Keratinocyte (primary cell): ENCODE data around the gene MSTN. TPM values are rescaled to one million over a fixed set of nuclear protein-coding genes. Genes with fewer than 3 reads are reported as not detected.

Experiments
- DNase-seq: peaks from one replicate; pipeline ENCODE4 v3.0.0-alpha.2; 2011; ENCODE audit warnings: low read depth, missing footprints, low spot score
- FAIRE-seq: peaks from 2 replicates; lab custom pipeline; 2011; peaks lifted over from hg19 to GRCh38; lab: Jason Lieb, UNC
- H2AFZ ChIP-seq: 2 replicates; pipeline ENCODE4 v1.6.0; 2012; ENCODE audit warnings: low read length, control low read depth, inconsistent platforms; ENCODE audit not compliant: control insufficient read depth
- H3K27ac ChIP-seq: 2 replicates; pipeline ENCODE4 v1.5.1; 2011; ENCODE audit warnings: low read length; ENCODE audit not compliant: control insufficient read depth, insufficient read depth
- H3K27me3 ChIP-seq: 3 replicates; pipeline ENCODE4 v1.6.0; 2011; ENCODE audit warnings: low read length; ENCODE audit not compliant: control insufficient read depth, insufficient read depth; ENCODE audit errors: extremely low read depth
- H3K36me3 ChIP-seq, 2 experiments: 2 replicates in 1 of 2; 3 replicates in 1 of 2; pipeline ENCODE4 v1.5.1; 2011; ENCODE audit warnings: low read length in 2 of 2, mild to moderate bottlenecking in 1 of 2; ENCODE audit not compliant: control insufficient read depth in 2 of 2, insufficient read depth in 2 of 2; ENCODE audit errors: extremely low read depth in 1 of 2
- H3K4me1 ChIP-seq: 3 replicates; pipeline ENCODE4 v1.5.1; 2011; ENCODE audit warnings: low read length; ENCODE audit not compliant: control insufficient read depth, insufficient read depth; ENCODE audit errors: extremely low read depth
- H3K4me2 ChIP-seq: 3 replicates; pipeline ENCODE4 v1.6.0; 2011; ENCODE audit warnings: low read depth, low read length; ENCODE audit not compliant: control insufficient read depth, insufficient read depth; ENCODE audit errors: extremely low read depth
- H3K4me3 ChIP-seq, 3 experiments: fragments of 200-600 bp in 1 of 3; sonication (generic) in 1 of 3; 2 replicates in 2 of 3; 3 replicates in 1 of 3; pipeline ENCODE4 v1.5.1; 2011 to 2016; ENCODE audit warnings: low read length in 3 of 3, mild to moderate bottlenecking in 3 of 3, control low read depth in 2 of 3, inconsistent platforms in 1 of 3, low read depth in 1 of 3, mixed read lengths in 1 of 3, mixed run types in 1 of 3, moderate library complexity in 1 of 3; ENCODE audit not compliant: control insufficient read depth in 2 of 3, insufficient read depth in 2 of 3; ENCODE audit errors: extremely low read depth in 1 of 3
- H3K79me2 ChIP-seq: 2 replicates; pipeline ENCODE4 v1.6.0; 2012; ENCODE audit warnings: low read length; ENCODE audit not compliant: control insufficient read depth, insufficient read depth
- H3K9ac ChIP-seq: 3 replicates; pipeline ENCODE4 v1.6.0; 2011; ENCODE audit warnings: low read length; ENCODE audit not compliant: control insufficient read depth, insufficient read depth; ENCODE audit errors: extremely low read depth
- H3K9me1 ChIP-seq: 3 replicates; pipeline ENCODE4 v1.6.0; 2011; ENCODE audit warnings: low read length; ENCODE audit not compliant: control insufficient read depth, insufficient read depth; ENCODE audit errors: extremely low read depth
- H3K9me3 ChIP-seq: 2 replicates; pipeline ENCODE4 v1.5.1; 2012; ENCODE audit warnings: low read depth, low read length; ENCODE audit not compliant: control insufficient read depth
- H4K20me1 ChIP-seq: 3 replicates; pipeline ENCODE4 v1.6.0; 2011; ENCODE audit warnings: low read length; ENCODE audit not compliant: control insufficient read depth, insufficient read depth; ENCODE audit errors: extremely low read depth
- CTCF ChIP-seq, 3 experiments: IDR thresholded peaks in 1 of 3; conservative IDR thresholded peaks in 1 of 3; optimal IDR thresholded peaks in 1 of 3; 2 replicates in 2 of 3; 3 replicates in 1 of 3; pipeline versions ENCODE3 to v1.5.1; 2011; ENCODE audit warnings: low read length in 3 of 3, mild to moderate bottlenecking in 3 of 3, moderate library complexity in 2 of 3, control low read depth in 1 of 3, inconsistent platforms in 1 of 3; ENCODE audit not compliant: insufficient read depth in 2 of 3; ENCODE audit errors: extremely low read depth in 1 of 3
- EZH2 ChIP-seq: IDR thresholded peaks from one replicate; pipeline ENCODE4 v1.6.1; 2012; ENCODE audit warnings: inconsistent platforms, mild to moderate bottlenecking, low read length, moderate library complexity
- dilution Hi-C: fragments of 300-500 bp; cut with MboI; formaldehyde crosslinking; loops from one replicate; pipeline ENCODE4 v1.7.0; 2020; ENCODE audit warnings: low sequenced_read_pairs; ENCODE audit not compliant: extremely low pct_ligation_motif_present
- polyA minus RNA-seq, 3 experiments: library from RNA; depleted of rRNA, polyadenylated mRNA; stranded (reverse); fragments of >200 nt; gene quantifications; 1 replicate in 1 of 3; 2 replicates in 1 of 3; 3 replicates in 1 of 3; pipeline ENCODE4 v1.2.3, GENCODE V29; 2011
- polyA plus RNA-seq, 5 experiments: library from polyadenylated mRNA; depleted of rRNA in 3 of 5; stranded (reverse) in 3 of 5; stranded (forward) in 1 of 5; unstranded in 1 of 5; fragments of >200 nt; gene quantifications; 1 replicate in 1 of 5; 2 replicates in 3 of 5; 3 replicates in 1 of 5; pipeline versions ENCODE4 v1.2.1 to v1.2.3, GENCODE V29; 2011 to 2012; ENCODE audit warnings: missing spikeins in 2 of 5, low read depth in 1 of 5, low replicate concordance in 1 of 5

Gene MSTN
- polyA plus RNA-seq: 0.01 to 0.10 TPM in 2 of 3 replicates, not detected in the other
- 0.34 TPM for polyA plus RNA-seq (2011; ENCODE audit: low read depth)
- polyA plus RNA-seq (2011; cell fraction: cytosol; rRNA removed): 0.02 TPM in 1 of 2 replicates, not detected in the other
- polyA plus RNA-seq (2011; cell fraction: nucleus; rRNA removed): 0.33 TPM in 2 replicates
- polyA plus RNA-seq (2012; ENCODE audit: low replicate concordance): 0.20 TPM in 1 of 2 replicates, not detected in the other
- polyA minus RNA-seq: 0.06 TPM in 1 of 3 replicates, not detected in the others
- polyA minus RNA-seq (2011; cell fraction: cytosol; rRNA and poly(A)+ RNA removed): not detected
- polyA minus RNA-seq (2011; cell fraction: nucleus; rRNA and poly(A)+ RNA removed): 0.23 TPM in 1 of 2 replicates, not detected in the other

GRCh38 chr2:190062601-190063000 is at the start of gene MSTN:
Gene MSTN (minus strand): TSS chr2:190062729. CDS start chr2:190062596, 133 bp downstream.
- Histone ChIP-seq H3K4me2 (no peak within 1 kb of the TSS), H4K20me1 (no peaks in the 10 kb centered on the region), H3K27me3 (no peaks in the 10 kb centered on the region), H3K9me1 (no peaks in the 10 kb centered on the region), H3K4me1 (no peaks in the 10 kb centered on the region), H3K36me3 (no peaks in the 10 kb centered on the region), H3K4me3 (no peak within 1 kb of the TSS), H3K79me2 (no peaks in the 10 kb centered on the region), H3K9me3 (no peaks in the 10 kb centered on the region), H2AFZ (no peak within 1 kb of the TSS), H3K27ac (no peak within 1 kb of the TSS), H3K9ac (no peak within 1 kb of the TSS)
- TF ChIP-seq CTCF (optimal IDR thresholded peaks at IDR 0.05 in 1 of 3, IDR thresholded peaks at IDR 0.05 in 1 of 3, conservative IDR thresholded peaks at IDR 0.05 in 1 of 3; ENCODE audit: extremely low read depth in 1 of 3, insufficient read depth in 2 of 3, low read length in 3 of 3): no peak
- TF ChIP-seq EZH2: no peak
- DNase-seq (no peak), FAIRE-seq (no peak)
- dilution Hi-C loops: no loop called here

- dilution Hi-C loops: no loop called here
- Histone ChIP-seq H4K20me1 (no peaks in the 10 kb centered on the region), H3K79me2 (no peaks in the 10 kb centered on the region), H3K27ac (no peak overlapping the region), H3K4me1 (no peaks in the 10 kb centered on the region), H3K9me1 (no peaks in the 10 kb centered on the region), H3K4me2 (no peak overlapping the region), H3K9me3 (no peaks in the 10 kb centered on the region), H2AFZ (no peak overlapping the region), H3K9ac (no peak overlapping the region), H3K36me3 (no peaks in the 10 kb centered on the region), H3K4me3 (no peak overlapping the region), H3K27me3 (no peaks in the 10 kb centered on the region)
- FAIRE-seq (no peak), DNase-seq (no peak)
- no peak for TF ChIP-seq EZH2
- TF ChIP-seq CTCF (optimal IDR thresholded peaks at IDR 0.05 in 1 of 3, IDR thresholded peaks at IDR 0.05 in 1 of 3, conservative IDR thresholded peaks at IDR 0.05 in 1 of 3; ENCODE audit: extremely low read depth in 1 of 3, insufficient read depth in 2 of 3, low read length in 3 of 3): no peak
These were observed 48.6 kb upstream of the MSTN start for GRCh38 chr2:190111166-190111565.
